ENCODE measurements around the gene ATF2. TPM values are rescaled to one million over a fixed set of nuclear protein-coding genes. Genes with fewer than 3 reads are reported as not detected.

The ATF2 gene
- total and polyA plus RNA-seq, 2 of the 4 experiments (the other 2 are of a cell fraction), result 23.2 to 60.0 TPM

DNA sequence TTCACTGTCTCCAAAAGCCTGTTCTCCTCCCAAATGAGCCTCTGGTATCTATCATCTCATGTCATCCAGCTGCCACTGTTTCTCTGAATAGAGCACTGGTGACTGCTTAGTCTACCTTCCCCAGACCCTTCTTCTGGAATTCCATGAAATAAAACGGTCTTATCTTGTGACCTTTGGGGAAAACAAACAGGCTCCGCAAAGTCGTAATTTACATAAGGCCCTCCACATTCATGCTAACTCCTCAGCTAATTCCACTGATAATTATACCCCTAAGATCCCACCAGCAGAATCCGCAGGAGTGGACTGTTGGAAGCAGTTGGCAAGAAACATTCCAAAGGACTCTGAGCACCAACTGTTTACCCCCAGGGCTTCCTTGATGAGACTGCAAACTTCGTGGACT, 129.0 kb downstream of the ATF2 start:
- Histone ChIP-seq H3K79me1 (ENCODE audit: low read depth in 1 of 2, low read length in 2 of 2) (no peaks in the 10 kb centered on the region), H4K8ac (ENCODE audit: low read depth in 2 of 2, low read length in 2 of 2) (no peak overlapping the region), H3K4me3 (ENCODE audit: insufficient read depth, low read depth, low read length) (no peak overlapping the region), H3K27ac (ENCODE audit: insufficient read depth, low read length) (no peak overlapping the region), H3K23ac (ENCODE audit: low read depth, low read length) (no peak overlapping the region), H3K4me1 (ENCODE audit: control insufficient read depth, insufficient read depth, low read length) (no peaks in the 10 kb centered on the region), H2AK5ac (ENCODE audit: low read depth, low read length) (no peak overlapping the region), H3K4ac (ENCODE audit: low read depth, low read length) (no peak overlapping the region), H4K20me1 (ENCODE audit: insufficient read depth, low read length) (no peaks in the 10 kb centered on the region), H2AFZ (replicated peaks; ENCODE audit: low read length, poor library complexity) (no peak overlapping the region), H2BK20ac (ENCODE audit: low read depth, low read length) (no peak overlapping the region), H2BK120ac (ENCODE audit: low read depth, low read length) (no peak overlapping the region), H3K9me1 (ENCODE audit: insufficient read depth, low read length) (no peaks in the 10 kb centered on the region), H3K36me3 (ENCODE audit: control insufficient read depth, insufficient read depth, low read length) (no peaks in the 10 kb centered on the region), H4K91ac (ENCODE audit: insufficient read depth, low read depth, low read length) (no peak overlapping the region), H3K9me3 (ENCODE audit: control insufficient read depth, insufficient read depth, low read length) (no peaks in the 10 kb centered on the region), H3K14ac (replicated peaks; ENCODE audit: low read depth, low read length) (no peak overlapping the region), H3K18ac (ENCODE audit: low read depth, low read length) (no peak overlapping the region), H3K9ac (ENCODE audit: low read depth, low read length) (no peak overlapping the region), H2AK9ac (replicated peaks; ENCODE audit: low read depth, low read length, poor library complexity) (no peak overlapping the region), H2BK5ac (ENCODE audit: low read depth, low read length, poor library complexity, severe bottlenecking) (no peak overlapping the region), H3K27me3 (ENCODE audit: control insufficient read depth, insufficient read depth, low read length) (no peaks in the 10 kb centered on the region), H4K5ac (ENCODE audit: low read depth, low read length) (no peak overlapping the region), H2BK15ac (ENCODE audit: low read depth, low read length) (no peak overlapping the region), H3K4me2 (ENCODE audit: low read depth, low read length) (no peak overlapping the region), H3K56ac (ENCODE audit: extremely low read depth, insufficient read depth, low read length) (no peak overlapping the region)
- BruUV-seq (replicated peaks), result no TSS peak
- in situ Hi-C loops (cut with MboI; ENCODE audit: low sequenced_read_pairs), result loop anchor here (25.0 kb wide), 2 partner anchors 223 to 1048 kb away; partner anchors contain the start of genes EVX2, HOXD12 and HOXD13
- ChIA-PET POLR2A (ENCODE audit: unreplicated experiment) (no interaction called here), CTCF (interaction anchor here (1.1 kb wide), 1 partner anchor 165 kb away, joined by 3 read pairs; no protein-coding TSS in a partner anchor)
- DNase-seq (no peak), ATAC-seq (ENCODE audit: low read depth) (no peak)
- no peak for TF ChIP-seq RCOR1 (IDR thresholded peaks at IDR 0.05; ENCODE audit: insufficient replicate concordance, low read length)
- TF ChIP-seq MAZ (IDR thresholded peaks at IDR 0.05; ENCODE audit: borderline replicate concordance, low read depth, low read length), result no peak
- WGBS, 2 experiments (ENCODE audit: extremely low coverage in 2 of 2, insufficient read length in 1 of 2), result 80% methylated on average over 1 of the region's 5 CpGs; no CpG with 5 or more reads in 1 of the 2 experiments
- intact Hi-C loops (cut with micrococcal nuclease), result no loop called here
- dilution Hi-C loops (cut with HindIII; ENCODE audit: low sequenced_read_pairs, unreplicated experiment), result no loop called here

Measured in IMR-90 (cell line).